K562 (cell line): ENCODE measurements around the gene ITPR3. TPM values are rescaled to one million over a fixed set of nuclear protein-coding genes. Genes with fewer than 3 reads are reported as not detected.
A peak's percentile ranks its signal among the peaks of the same experiment; 100 is the strongest.

Experiments
- BDP1 ChIP-seq: IDR thresholded peaks from 3 replicates; pipeline ENCODE4 v1.6.1; 2011; ENCODE audit not compliant: insufficient read length, insufficient read depth
- CTCF ChIP-seq, 3 experiments: IDR thresholded peaks in 2 of 3; conservative IDR thresholded peaks in 1 of 3; 2 replicates each; pipeline ENCODE4 v1.5.1; 2011 to 2012; ENCODE audit warnings: low read length in 3 of 3, mild to moderate bottlenecking in 3 of 3, control low read depth in 2 of 3, improper control_type of control experiment in 1 of 3, inconsistent platforms in 1 of 3, low read depth in 1 of 3, mixed read lengths in 1 of 3, moderate library complexity in 1 of 3; ENCODE audit not compliant: insufficient read depth in 2 of 3
- MCM7 ChIP-seq, 2 experiments: fragments of 450-650 bp; IDR thresholded peaks; 2 replicates each; pipeline ENCODE4 v1.6.1; 2016 to 2018
- NR2C1 ChIP-seq, 2 experiments: fragments of 450-650 bp; IDR thresholded peaks; 2 replicates each; pipeline ENCODE4 v1.6.1; 2017; ENCODE audit warnings: mild to moderate bottlenecking in 2 of 2, antibody characterized with exemption in 1 of 2, inconsistent platforms in 1 of 2, missing compliant biosample characterization in 1 of 2, missing genetic modification characterization in 1 of 2
- PRPF4 ChIP-seq: fragments of 200-400 bp; formaldehyde crosslinking; IDR thresholded peaks from one replicate; pipeline ENCODE4 v1.6.1; 2017; ENCODE audit warnings: low read length, low read depth, mild to moderate bottlenecking; ENCODE audit not compliant: insufficient read depth, poor library complexity, severe bottlenecking
- RB1 ChIP-seq: fragments of 450-650 bp; IDR thresholded peaks from 2 replicates; pipeline ENCODE4 v1.6.1; 2017; ENCODE audit warnings: low read depth, mild to moderate bottlenecking
- REST ChIP-seq, 2 experiments: fragments of 450-650 bp; formaldehyde crosslinking in 1 of 2; IDR thresholded peaks; 2 replicates each; pipeline versions ENCODE4 v1.4.0 to v1.6.1; 2014 to 2020; ENCODE audit warnings: mild to moderate bottlenecking in 2 of 2, borderline replicate concordance in 1 of 2, low read depth in 1 of 2
- RHOXF2B ChIP-seq: fragments of 250-450 bp; sonication (Bioruptor Pico); conservative IDR thresholded peaks from 2 replicates; pipeline ENCODE4 v1.5.1; 2021
- SIN3B ChIP-seq: fragments of 450-650 bp; IDR thresholded peaks from 2 replicates; pipeline ENCODE4 v1.6.1; 2017; ENCODE audit warnings: low read depth, mild to moderate bottlenecking, moderate library complexity
- SMARCA4 ChIP-seq: fragments of 450-650 bp; IDR thresholded peaks from 2 replicates; pipeline ENCODE4 v1.6.1; 2016
- USF1 ChIP-seq: sonication (generic); formaldehyde crosslinking; IDR thresholded peaks from 2 replicates; pipeline ENCODE4 v1.9.0; 2022; ENCODE audit warnings: mild to moderate bottlenecking, missing genetic modification reagents
- ZNF518B ChIP-seq: fragments of 250-450 bp; sonication (Bioruptor Pico); IDR thresholded peaks from 2 replicates; pipeline ENCODE4 v1.5.0; 2021; ENCODE audit warnings: mild to moderate bottlenecking, moderate library complexity
- polyA plus RNA-seq, 8 experiments: library from polyadenylated mRNA; depleted of rRNA in 4 of 8; stranded (reverse) in 5 of 8; unstranded in 3 of 8; fragments of >200 nt; fragmentation: Nextera tagmentation in 2 of 8; fragmentation: Illumina TruSeq in 1 of 8; extraction: Ambion mirVana in 2 of 8; extraction: Trizol in 1 of 8; gene quantifications; 2 replicates each; pipeline versions ENCODE4 v1.2.1 to v1.2.3, GENCODE V29; 2011 to 2014; ENCODE audit warnings: inconsistent platforms in 1 of 8, missing spikeins in 1 of 8
- total RNA-seq, 7 experiments: library from RNA; depleted of rRNA in 6 of 7; stranded (reverse); fragments of >200 nt in 6 of 7; fragmentation: Illumina TruSeq in 2 of 7; extraction: Trizol in 2 of 7; gene quantifications; 2 replicates each; pipeline versions ENCODE4 v1.2.1 to v1.2.3, GENCODE V29; 2011 to 2021; ENCODE audit warnings: low replicate concordance in 1 of 7

The ITPR3 gene
- total and polyA plus RNA-seq, 9 of the 15 experiments (the other 6 are each of a cell fraction or from before 2014, with no cell fraction given), result 0.39 to 35.7 (median 13.2) TPM

- TF ChIP-seq REST (IDR thresholded peaks at IDR 0.05; ENCODE audit: borderline replicate concordance) (no peak), REST (CRISPR knock-in tag; IDR thresholded peaks at IDR 0.05; ENCODE audit: low read depth) (no peak), SMARCA4 (no peak; the same call in 1 of the 2 replicates), SIN3B (0 out of 2 replicates have a peak, but pooled peaks have one; percentile 14), MCM7 (IDR thresholded peaks at IDR 0.05) (no peak), NR2C1 (IDR thresholded peaks at IDR 0.05) (no peak), NR2C1 (tag; IDR thresholded peaks at IDR 0.05) (no peak), PRPF4 (peak; percentile 46), CTCF (IDR thresholded peaks at IDR 0.05 in 2 of 3, conservative IDR thresholded peaks at IDR 0.05 in 1 of 3; ENCODE audit: insufficient read depth in 2 of 3, low read depth in 1 of 3, low read length in 3 of 3) (no peak), BDP1 (no peak), RB1 (peak; percentile 89), RHOXF2B (no peak), USF1 (CRISPR knock-in tag) (peak; percentile 14; the same call in 1 of the 2 replicates), ZNF518B (CRISPR knock-in tag) (no peak)
Measured at GRCh38 chr6:33620856-33621710, at the start of gene ITPR3 (continued).
